AG09309 (cell line): ENCODE measurements around the gene PLA2R1.
A peak's percentile ranks its signal among the peaks of the same experiment; 100 is the strongest.
"Not testable (repeated sequence)": the region's sequence is repeated elsewhere in the genome, so short reads cannot be mapped to it uniquely, and the experiment has no call there.

ENCODE experiments used
- DNase-seq: peaks from one replicate; pipeline ENCODE4 v3.0.0-alpha.2; 2010; ENCODE audit warnings: low read depth
- H3K4me3 ChIP-seq: 2 replicates; pipeline ENCODE4 v1.5.1; 2011; ENCODE audit warnings: mild to moderate bottlenecking, low read depth, low read length, moderate library complexity; ENCODE audit not compliant: control insufficient read depth
- CTCF ChIP-seq: IDR thresholded peaks from 2 replicates; pipeline ENCODE4 v1.5.1; 2011; ENCODE audit warnings: mild to moderate bottlenecking, low read depth, low read length, inconsistent platforms; ENCODE audit not compliant: insufficient read depth, control insufficient read depth; ENCODE audit errors: missing control alignments

The PLA2R1 gene

GRCh38 chr2:159968279-159968900, 94.0 kb downstream of the PLA2R1 start:
- peak; percentile 10 for DNase-seq
- peak; percentile 66 for TF ChIP-seq CTCF

GRCh38 chr2:159963700-159964099, 98.7 kb downstream of the PLA2R1 start:
- no peak for DNase-seq
- H3K4me3 ChIP-seq, result no peak overlapping the region
- no peak for TF ChIP-seq CTCF

More at GRCh38 chr2:159968279-159968900, 94.0 kb downstream of the PLA2R1 start:
- H3K4me3 ChIP-seq, result no peak overlapping the region

- not testable (repeated sequence) for H3K4me3 ChIP-seq, DNase-seq
Observed at GRCh38 chr2:159962513-159962912, 99.9 kb downstream of the PLA2R1 start.

- no peak overlapping the region for H3K4me3 ChIP-seq
Observed at GRCh38 chr2:159961451-159961850, 101.0 kb downstream of the PLA2R1 start.

GRCh38 chr2:159961037-159961436, 101.4 kb downstream of the PLA2R1 start:
- no peak overlapping the region for H3K4me3 ChIP-seq
- no peak for DNase-seq
- no peak for TF ChIP-seq CTCF

More at GRCh38 chr2:159961451-159961850, 101.0 kb downstream of the PLA2R1 start:
- no peak for TF ChIP-seq CTCF
- DNase-seq, result no peak

- no peak for TF ChIP-seq CTCF
- no peak overlapping the region for H3K4me3 ChIP-seq
- DNase-seq, result no peak
Observed at GRCh38 chr2:159960414-159960813, 102.0 kb downstream of the PLA2R1 start.

GRCh38 chr2:159959136-159959535, 103.3 kb downstream of the PLA2R1 start:
- H3K4me3 ChIP-seq, result no peak overlapping the region
- no peak for TF ChIP-seq CTCF

More at GRCh38 chr2:159959136-159959535, 103.3 kb downstream of the PLA2R1 start:
- no peak for DNase-seq
